Epithelial cell of esophagus (primary cell): ENCODE results near the gene ST6GAL2.

Experiments used
- DNase-seq: peaks from one replicate; pipeline ENCODE4 v3.0.0; 2010; ENCODE audit warnings: low read depth
- H3K4me3 ChIP-seq: 2 replicates; pipeline ENCODE4 v1.5.1; 2011; ENCODE audit warnings: mild to moderate bottlenecking, low read length, control low read depth
- CTCF ChIP-seq: IDR thresholded peaks from 2 replicates; pipeline ENCODE4 v1.5.1; 2011; ENCODE audit warnings: low read depth, mild to moderate bottlenecking, low read length, control low read depth, inconsistent platforms; ENCODE audit not compliant: insufficient read depth; ENCODE audit errors: missing control alignments

ST6GAL2 gene

GRCh38 chr2:106805716-106806115, 80.3 kb downstream of the ST6GAL2 start:
- H3K4me3 ChIP-seq, result no peak overlapping the region
- no peak for DNase-seq
- no peak for TF ChIP-seq CTCF

- no peak for TF ChIP-seq CTCF
- no peak overlapping the region for H3K4me3 ChIP-seq
- DNase-seq, result no peak
These were observed 81.8 kb downstream of the ST6GAL2 start for GRCh38 chr2:106804161-106804560.

GRCh38 chr2:106800976-106801655, 84.9 kb downstream of the ST6GAL2 start:
- DNase-seq, result no peak
- H3K4me3 ChIP-seq, result no peak overlapping the region
- no peak for TF ChIP-seq CTCF

GRCh38 chr2:106800180-106800579, 85.8 kb downstream of the ST6GAL2 start:
- TF ChIP-seq CTCF, result no peak
- H3K4me3 ChIP-seq, result no peak overlapping the region
- DNase-seq, result no peak

GRCh38 chr2:106798826-106799552, 87.0 kb downstream of the ST6GAL2 start:
- TF ChIP-seq CTCF, result no peak
- no peak for DNase-seq
- no peak overlapping the region for H3K4me3 ChIP-seq

- H3K4me3 ChIP-seq, result no peak overlapping the region
- no peak for TF ChIP-seq CTCF
- no peak for DNase-seq
These were observed 88.5 kb downstream of the ST6GAL2 start for GRCh38 chr2:106797494-106797893.
